Epithelial cell of prostate (primary cell): ENCODE data around the gene DNMT3B.
A peak's percentile ranks its signal among the peaks of the same experiment; 100 is the strongest.
"Not testable (repeated sequence)": the region's sequence is repeated elsewhere in the genome, so short reads cannot be mapped to it uniquely, and the experiment has no call there.

ENCODE experiments used
- DNase-seq: peaks from one replicate; pipeline ENCODE4 v3.0.0-alpha.2; 2011; ENCODE audit warnings: low read depth, low spot score
- H3K27ac ChIP-seq: fragments of 450-650 bp; 2 replicates; pipeline ENCODE4 v1.5.1; 2017; ENCODE audit warnings: mild to moderate bottlenecking

The DNMT3B gene

GRCh38 chr20:32787168-32787567 is 25.0 kb downstream of the DNMT3B start:
- no peak overlapping the region for H3K27ac ChIP-seq
- no peak for DNase-seq

DNA sequence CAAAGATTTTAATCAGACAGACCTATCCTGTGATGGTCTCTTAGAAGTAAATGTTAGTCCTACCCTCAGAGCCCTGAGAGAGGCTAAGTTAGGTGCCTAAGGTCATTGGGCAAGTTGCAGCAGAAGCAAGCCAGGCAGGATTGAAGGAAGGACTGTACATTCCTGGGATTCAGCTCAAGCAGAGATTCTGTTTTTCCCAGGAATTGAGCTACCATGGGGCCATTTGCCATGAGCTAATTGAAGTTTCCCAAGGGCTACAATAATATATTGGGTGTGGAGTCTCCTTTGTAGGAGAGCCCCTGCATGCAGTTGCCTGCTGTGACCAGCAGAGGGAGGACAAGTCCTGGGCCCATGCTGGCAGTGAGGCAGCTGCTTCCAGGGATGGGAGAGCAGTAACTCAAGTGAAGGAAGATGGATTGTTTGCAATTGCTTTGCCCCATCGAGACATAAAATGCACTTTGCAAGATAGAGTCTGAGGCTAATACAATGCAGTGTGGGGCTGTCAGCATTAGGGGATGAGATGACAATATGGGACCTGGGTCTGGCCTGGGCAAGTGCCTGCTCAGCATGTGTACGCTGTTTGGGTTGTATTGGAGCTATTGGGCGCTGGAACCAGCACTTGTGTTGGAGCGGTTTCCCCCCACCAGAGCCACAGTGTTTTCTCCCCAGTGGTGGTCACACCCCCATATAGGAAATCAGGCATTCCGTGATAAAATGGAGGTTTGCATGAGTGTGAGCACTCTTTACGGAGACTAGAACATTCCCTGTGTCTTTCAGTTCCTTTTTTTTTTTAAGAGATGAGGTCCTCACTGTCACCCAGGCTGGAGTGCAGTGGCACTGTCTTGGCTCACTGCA is 27.9 kb downstream of the DNMT3B start:
- H3K27ac ChIP-seq, result no peak overlapping the region
- no peak for DNase-seq

DNA sequence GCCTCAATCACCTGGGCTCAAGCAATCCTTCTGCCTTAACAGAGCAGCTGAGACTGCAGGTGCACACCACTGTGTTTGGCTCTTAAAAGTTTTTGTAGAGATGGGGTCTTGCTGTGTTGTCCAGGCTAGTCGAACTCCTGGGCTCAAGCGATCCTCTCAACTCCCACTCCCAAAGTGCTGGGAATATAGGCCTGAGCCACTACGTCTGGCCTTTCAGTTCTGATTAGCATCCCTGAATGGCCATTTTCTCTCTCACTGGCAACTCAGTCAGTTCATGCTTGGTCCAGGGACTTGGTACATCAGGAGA is 28.5 kb downstream of the DNMT3B start:
- H3K27ac ChIP-seq, result no peak overlapping the region
- DNase-seq, result no peak

GRCh38 chr20:32792316-32792715 is 30.1 kb downstream of the DNMT3B start:
- no peak for DNase-seq
- H3K27ac ChIP-seq, result no peak overlapping the region

- no peak overlapping the region for H3K27ac ChIP-seq
- DNase-seq, result no peak
These were observed 30.7 kb downstream of the DNMT3B start for GRCh38 chr20:32792731-32793458.

GRCh38 chr20:32796383-32796948 is 34.3 kb downstream of the DNMT3B start:
- DNase-seq, result no peak
- no peak overlapping the region for H3K27ac ChIP-seq

- DNase-seq, result no peak
- no peak overlapping the region for H3K27ac ChIP-seq
These were observed 34.8 kb downstream of the DNMT3B start for GRCh38 chr20:32796981-32797451.

DNA sequence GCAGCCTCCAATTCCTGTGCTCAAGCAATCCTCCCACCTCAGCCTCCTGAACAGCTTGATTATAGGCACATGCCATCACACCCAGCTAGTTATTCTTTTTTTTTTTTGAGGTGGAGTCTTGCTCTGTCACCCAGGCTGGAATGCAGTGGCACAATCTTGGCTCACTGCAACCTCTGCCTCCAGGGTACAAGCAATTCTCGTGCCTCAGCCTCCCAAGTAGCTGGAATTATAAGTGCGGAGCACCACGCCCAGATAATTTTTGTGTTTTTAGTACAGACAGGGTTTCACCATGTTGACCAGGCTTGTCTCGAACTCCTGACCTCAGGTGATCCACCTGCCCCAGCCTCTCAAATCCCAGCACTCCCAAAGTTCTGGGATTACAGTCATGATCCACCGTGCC is 35.4 kb downstream of the DNMT3B start:
- not testable (repeated sequence) for DNase-seq, H3K27ac ChIP-seq

- H3K27ac ChIP-seq, result no peak overlapping the region
These were observed 36.1 kb downstream of the DNMT3B start for GRCh38 chr20:32798046-32798981.

DNA sequence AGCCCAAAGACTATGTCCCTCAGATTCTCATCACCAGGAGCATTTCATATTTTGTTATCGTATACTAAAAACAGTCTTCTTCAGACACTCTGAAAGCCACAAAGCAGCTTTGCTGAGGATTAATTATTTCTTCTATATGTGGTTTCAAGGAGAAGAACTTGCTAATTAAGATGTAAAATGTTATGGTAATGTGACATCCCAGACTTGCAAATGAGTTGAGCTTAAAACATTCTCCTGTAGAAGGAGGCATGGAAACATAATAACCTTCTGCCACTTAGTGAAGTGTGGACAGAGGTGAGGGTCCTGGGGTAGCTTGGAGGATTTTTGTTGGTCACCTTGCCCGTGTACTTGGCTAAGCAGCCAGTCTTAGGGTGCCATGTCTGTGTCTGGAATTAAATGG is 40.9 kb downstream of the DNMT3B start:
- DNase-seq, result no peak
- H3K27ac ChIP-seq, result no peak overlapping the region

More at GRCh38 chr20:32798046-32798981, 36.1 kb downstream of the DNMT3B start:
- DNase-seq, result no peak

GRCh38 chr20:32804022-32804715 is 42.0 kb downstream of the DNMT3B start:
- no peak for DNase-seq
- peak overlapping the region; percentile 12 for H3K27ac ChIP-seq

GRCh38 chr20:32804817-32805216 is 42.6 kb downstream of the DNMT3B start:
- no peak for DNase-seq

GRCh38 chr20:32805721-32806120 is 43.5 kb downstream of the DNMT3B start:
- peak overlapping the region; percentile 51 for H3K27ac ChIP-seq
- no peak for DNase-seq

More at GRCh38 chr20:32804817-32805216, 42.6 kb downstream of the DNMT3B start:
- H3K27ac ChIP-seq, result peak overlapping the region; percentile 12

DNA sequence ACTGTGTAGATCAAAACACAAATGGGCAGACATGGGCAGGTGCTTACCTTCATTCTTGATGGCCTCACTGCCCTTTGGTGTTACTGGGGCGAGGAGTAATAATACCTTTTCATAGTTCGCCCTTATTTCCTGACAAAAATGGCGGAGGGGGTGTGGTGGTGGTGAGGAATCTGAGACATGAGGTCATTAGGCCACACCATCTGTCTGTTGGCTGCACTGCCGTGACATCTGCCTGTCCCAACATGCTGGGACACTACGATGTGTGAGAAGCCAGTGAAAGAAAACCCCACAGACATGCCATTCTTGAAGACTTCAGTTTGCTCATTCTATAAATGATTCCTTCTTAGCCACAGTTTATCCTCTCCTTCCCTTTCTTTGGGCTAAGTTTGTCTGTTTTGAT is 44.2 kb downstream of the DNMT3B start:
- DNase-seq, result no peak
- peak overlapping the region; percentile 51 for H3K27ac ChIP-seq

- no peak for DNase-seq
- H3K27ac ChIP-seq, result no peak overlapping the region
These were observed 45.5 kb downstream of the DNMT3B start for GRCh38 chr20:32807706-32808105.

DNA sequence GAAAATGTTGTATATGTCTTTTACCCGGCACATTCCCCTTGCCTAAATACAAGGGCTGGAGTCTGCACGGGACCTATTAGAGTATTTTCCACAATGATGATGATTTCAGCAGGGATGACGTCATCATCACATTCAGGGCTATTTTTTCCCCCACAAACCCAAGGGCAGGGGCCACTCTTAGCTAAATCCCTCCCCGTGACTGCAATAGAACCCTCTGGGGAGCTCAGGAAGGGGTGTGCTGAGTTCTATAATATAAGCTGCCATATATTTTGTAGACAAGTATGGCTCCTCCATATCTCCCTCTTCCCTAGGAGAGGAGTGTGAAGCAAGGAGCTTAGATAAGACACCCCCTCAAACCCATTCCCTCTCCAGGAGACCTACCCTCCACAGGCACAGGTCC is 46.3 kb downstream of the DNMT3B start:
- DNase-seq, result no peak
- no peak overlapping the region for H3K27ac ChIP-seq

DNA sequence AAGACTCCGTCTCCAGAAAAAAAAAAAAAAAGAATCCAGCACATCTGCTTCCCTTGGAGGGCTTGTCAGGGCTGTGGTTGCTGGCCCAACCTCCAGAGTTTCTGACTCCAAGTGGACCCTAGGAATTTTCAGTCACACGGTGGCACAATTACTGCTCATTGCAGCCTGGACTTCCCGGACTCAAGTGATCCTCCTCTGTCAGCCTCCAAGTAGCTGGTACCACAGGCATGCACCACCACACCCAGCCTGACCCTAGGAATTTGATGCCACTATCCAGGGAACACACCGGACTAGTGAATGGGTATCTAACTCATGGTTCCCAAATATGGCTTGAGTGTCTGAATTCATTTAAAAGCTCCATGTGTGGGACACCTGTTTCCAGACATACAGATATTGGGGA is 47.7 kb downstream of the DNMT3B start:
- no peak overlapping the region for H3K27ac ChIP-seq
- DNase-seq, result no peak

DNA sequence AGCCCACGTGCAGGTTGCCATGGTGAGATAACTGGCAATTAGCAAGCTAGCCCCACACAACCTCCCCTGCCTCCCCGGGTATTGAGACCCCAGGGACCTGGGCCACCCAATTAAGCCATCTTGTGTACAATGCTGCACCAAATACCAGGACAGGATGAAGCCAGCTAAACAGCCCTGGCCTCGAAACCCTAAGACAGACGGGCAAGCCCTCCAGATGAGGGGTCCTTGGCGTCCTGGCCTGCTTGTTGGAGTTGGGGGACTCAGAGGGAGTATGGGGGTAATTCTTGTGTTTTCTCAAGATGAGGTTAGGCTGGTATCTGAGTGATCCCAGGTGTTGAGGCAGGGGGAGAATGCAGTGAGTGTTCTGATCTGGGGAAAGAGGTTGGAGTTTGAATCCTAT is 48.8 kb downstream of the DNMT3B start:
- DNase-seq, result no peak

DNA sequence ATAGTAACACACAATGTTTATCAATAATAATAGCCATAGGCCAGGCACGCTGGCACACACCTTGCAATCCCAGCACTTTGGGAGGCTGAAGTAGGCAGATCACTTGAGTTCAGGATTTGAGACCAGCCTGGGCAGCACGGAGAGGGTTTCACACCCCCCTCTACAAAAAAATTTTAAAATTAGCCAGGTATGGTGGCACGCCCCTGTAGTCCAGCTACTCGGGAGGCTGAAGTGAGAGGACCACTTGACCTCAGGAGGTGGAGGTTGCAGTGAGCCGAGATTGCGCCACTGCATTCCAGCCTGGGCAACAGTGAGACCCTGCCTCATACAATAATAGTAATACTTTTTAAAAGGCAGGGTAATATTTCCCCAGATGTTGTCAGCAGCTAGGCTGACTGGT is 49.7 kb downstream of the DNMT3B start:
- no peak overlapping the region for H3K27ac ChIP-seq
- no peak for DNase-seq

More for the DNA sequence above, 48.8 kb downstream of the DNMT3B start:
- no peak overlapping the region for H3K27ac ChIP-seq
